Stimulated activated CD8-positive, alpha-beta memory T cell treated with anti-CD3 and anti-CD28 coated beads, Interleukin-12 subunit alpha, Interleukin-12 subunit beta, amount 100 ng/mL, for 1 hour (primary cell): Measurements from ENCODE around the gene C7orf25.

Experiments used
- DNase-seq: peaks from one replicate; pipeline ENCODE4 v3.0.0-alpha.2; 2020; ENCODE audit warnings: low read depth

Gene C7orf25

DNA sequence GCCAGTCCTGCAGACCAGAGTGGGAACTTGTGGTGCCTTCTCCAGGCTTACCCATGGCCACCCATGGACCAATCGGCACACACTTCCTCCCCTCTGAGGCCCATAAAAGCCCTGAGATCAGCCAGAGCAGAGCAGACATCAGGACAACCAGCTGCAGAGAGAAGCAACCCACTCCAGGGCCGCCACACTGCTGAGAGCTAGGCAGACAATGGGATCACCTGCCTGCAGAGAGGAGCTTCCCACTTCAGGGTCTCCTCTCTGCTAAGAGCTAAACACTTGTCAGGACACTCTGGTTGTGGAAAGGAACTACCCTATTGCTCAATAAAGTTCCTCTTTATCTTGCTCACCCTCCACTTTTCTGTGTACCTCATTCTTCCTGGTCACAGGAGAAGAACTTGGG, 34.0 kb downstream of the C7orf25 start:
- no peak for DNase-seq

DNA sequence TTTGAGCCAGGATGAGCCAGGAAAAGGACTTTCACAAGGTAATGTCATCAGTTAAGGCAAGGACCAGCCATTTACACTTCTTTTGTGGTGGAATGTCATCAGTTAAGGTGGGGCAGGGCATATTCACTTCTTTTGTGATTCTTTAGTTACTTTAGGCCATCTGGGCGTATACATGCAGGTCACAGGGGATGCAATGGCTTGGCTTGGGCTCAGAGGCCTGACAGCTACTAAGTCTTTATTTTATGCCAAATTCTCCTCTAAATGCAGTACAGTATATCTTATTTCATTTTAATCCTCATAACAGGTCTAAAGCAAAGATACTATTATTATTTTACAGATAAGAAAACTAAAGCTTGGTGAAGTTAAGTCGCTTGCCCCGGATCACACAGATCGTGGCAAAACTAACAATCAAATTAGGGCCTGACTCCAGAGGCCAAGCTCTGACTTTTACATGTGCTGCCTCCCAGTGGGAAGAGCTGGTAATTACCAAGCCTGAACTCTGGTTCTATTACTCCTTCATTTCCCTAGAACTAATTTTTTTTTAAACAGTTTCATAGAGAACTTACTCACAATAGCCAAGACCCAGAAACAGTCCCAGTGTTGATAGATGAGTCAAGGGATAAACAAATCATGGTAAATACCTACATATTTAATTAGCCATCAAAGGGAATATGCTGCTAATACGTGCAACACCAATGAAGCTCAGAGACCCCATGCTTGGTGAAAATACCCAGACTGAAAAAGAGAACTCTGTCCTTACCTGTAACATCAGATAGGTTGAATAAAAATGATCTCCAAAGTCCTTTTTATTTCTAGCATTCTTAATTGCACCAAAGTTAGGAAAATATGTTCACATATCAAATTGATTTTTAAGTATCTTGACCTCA, 35.4 kb downstream of the C7orf25 start:
- no peak for DNase-seq

DNA sequence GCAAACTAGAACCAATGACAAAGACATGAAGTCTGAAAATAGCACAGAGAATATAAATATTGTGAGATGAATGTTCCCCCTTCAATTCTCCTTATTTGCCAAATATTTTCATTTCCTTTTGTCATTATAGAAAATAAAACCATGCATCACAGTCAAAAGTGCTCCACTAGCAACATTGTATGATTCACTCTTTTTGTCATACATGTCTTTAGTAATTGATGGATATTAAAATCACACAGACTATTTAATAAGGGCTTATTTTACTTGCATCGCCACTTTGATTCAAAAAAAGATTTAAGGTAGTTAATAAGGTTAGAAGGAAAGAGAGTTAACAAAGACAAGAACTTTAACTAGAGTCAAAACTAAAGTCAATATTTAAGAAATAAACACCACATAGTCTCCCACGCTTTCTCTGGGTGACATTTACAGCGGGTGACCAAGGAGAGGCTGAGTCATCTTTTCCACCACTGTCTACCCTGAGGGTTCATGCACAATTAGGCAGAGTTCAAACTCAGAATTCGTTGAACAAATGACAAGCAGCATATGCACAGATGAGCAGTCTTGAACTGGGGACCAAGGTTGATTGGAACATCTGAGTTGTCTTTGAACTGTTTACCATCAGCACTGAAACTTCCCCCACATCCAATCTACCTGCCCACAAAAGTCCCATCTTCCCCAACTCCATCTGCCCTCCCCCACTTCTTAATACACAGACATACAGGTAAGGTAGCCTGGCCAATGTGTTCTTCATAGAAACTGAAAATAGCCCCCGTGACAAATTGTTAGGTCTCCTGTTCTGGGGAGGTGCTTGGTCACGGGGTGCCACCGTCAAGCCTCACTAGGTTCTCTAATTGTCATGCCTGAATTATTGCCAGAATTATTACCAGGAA, 42.5 kb downstream of the C7orf25 start:
- no peak for DNase-seq

DNA sequence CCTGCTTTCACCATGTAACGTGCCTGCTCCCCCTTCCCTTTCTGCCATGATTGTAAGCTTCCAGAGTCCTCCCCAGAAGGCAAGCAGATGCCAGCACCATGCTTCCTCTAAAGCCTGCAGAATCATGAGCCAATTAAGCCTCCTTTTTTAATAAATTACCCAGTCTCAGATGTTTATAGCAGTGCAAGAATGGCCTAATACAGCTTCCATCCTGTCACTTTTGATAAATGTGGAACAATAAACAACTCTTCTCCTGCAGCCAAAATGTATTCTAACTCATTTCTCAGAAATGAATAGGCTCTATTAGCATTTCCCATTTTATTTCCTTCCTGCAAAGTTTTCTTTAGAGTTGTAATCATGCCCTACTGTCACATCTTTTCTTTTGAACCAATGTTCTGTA, 43.4 kb downstream of the C7orf25 start:
- no peak for DNase-seq
